DOHH2 (cell line): ENCODE results near the gene FNDC7.

Experiments
- H3F3A ChIP-seq: fragments of 200-600 bp; sonication (generic), shearing (Covaris generic); 2 replicates; pipeline ENCODE4 v1.6.0; 2016; ENCODE audit warnings: antibody characterized with exemption, mild to moderate bottlenecking; ENCODE audit not compliant: control insufficient read depth, insufficient read depth
- H3K27ac ChIP-seq: fragments of 200-600 bp; sonication (generic); 2 replicates; pipeline ENCODE4 v1.5.1; 2014; ENCODE audit warnings: low read depth, mild to moderate bottlenecking, low read length, moderate library complexity
- H3K27me3 ChIP-seq: fragments of 200-600 bp; sonication (generic); 2 replicates; pipeline ENCODE4 v1.6.1; 2014; ENCODE audit warnings: mild to moderate bottlenecking, low read length, mixed read lengths; ENCODE audit not compliant: control insufficient read depth
- H3K36me3 ChIP-seq: fragments of 200-600 bp; sonication (generic); 2 replicates; pipeline ENCODE4 v1.6.1; 2014; ENCODE audit warnings: mild to moderate bottlenecking, low read length, moderate library complexity, mixed read lengths; ENCODE audit not compliant: control insufficient read depth
- H3K4me1 ChIP-seq: fragments of 200-600 bp; sonication (generic); 2 replicates; pipeline ENCODE4 v1.6.1; 2014; ENCODE audit warnings: mild to moderate bottlenecking, low read length, mixed read lengths; ENCODE audit not compliant: control insufficient read depth
- H3K4me2 ChIP-seq: fragments of 200-600 bp; sonication (generic); 2 replicates; pipeline ENCODE4 v1.6.0; 2014; ENCODE audit warnings: mild to moderate bottlenecking, low read length, moderate library complexity
- H3K4me3 ChIP-seq: fragments of 200-600 bp; sonication (generic); 2 replicates; pipeline ENCODE4 v1.5.1; 2014; ENCODE audit warnings: mild to moderate bottlenecking, low read length, mixed read lengths
- H3K79me2 ChIP-seq: fragments of 200-600 bp; sonication (generic); 2 replicates; pipeline ENCODE4 v1.6.1; 2014; ENCODE audit warnings: mild to moderate bottlenecking, low read length, mixed read lengths; ENCODE audit not compliant: control insufficient read depth
- H3K9me2 ChIP-seq: fragments of 200-600 bp; sonication (generic); replicated peaks from 2 replicates; pipeline ENCODE4 v1.6.1; 2014; ENCODE audit warnings: mild to moderate bottlenecking, low read length, mixed read lengths; ENCODE audit not compliant: control insufficient read depth
- H3K9me3 ChIP-seq: fragments of 200-600 bp; sonication (generic); 2 replicates; pipeline ENCODE4 v1.6.1; 2014; ENCODE audit warnings: antibody characterized with exemption, low read length, mixed read lengths; ENCODE audit not compliant: control insufficient read depth, insufficient read depth
- H4K20me1 ChIP-seq: fragments of 200-600 bp; sonication (generic); 2 replicates; pipeline ENCODE4 v1.6.0; 2014; ENCODE audit warnings: low read depth, mild to moderate bottlenecking, antibody characterized with exemption, low read length, moderate library complexity; ENCODE audit not compliant: control insufficient read depth, insufficient read depth
- CTCF ChIP-seq: fragments of 200-600 bp; sonication (generic); IDR thresholded peaks from one replicate; pipeline ENCODE4 v1.5.1; 2014; ENCODE audit warnings: antibody characterized with exemption, mild to moderate bottlenecking, low read depth, low read length; ENCODE audit not compliant: poor library complexity, severe bottlenecking
- EZH2phosphoT487 ChIP-seq: fragments of 200-600 bp; sonication (generic); IDR thresholded peaks from 2 replicates; pipeline ENCODE4 v1.6.1; 2017; ENCODE audit warnings: borderline replicate concordance, mild to moderate bottlenecking, antibody characterized with exemption, low read length, moderate library complexity, mixed read lengths

The FNDC7 gene

GRCh38 chr1:108716437-108717230 is 3.9 kb downstream of the FNDC7 start:
- no peaks in the 10 kb centered on the region for H3K79me2 ChIP-seq
- H3K27ac ChIP-seq, result no peak overlapping the region
- no peaks in the 10 kb centered on the region for H3K36me3 ChIP-seq
- H3K4me3 ChIP-seq, result no peak overlapping the region
- H3K4me1 ChIP-seq, result no peaks in the 10 kb centered on the region
- H3K4me2 ChIP-seq, result no peak overlapping the region
- no peaks in the 10 kb centered on the region for H3K9me2 ChIP-seq
- H3F3A ChIP-seq, result no peaks in the 10 kb centered on the region; the same call in 1 of the 2 replicates
- peaks cover 12% of the 10 kb centered on the region; the same call in 1 of the 2 replicates for H3K27me3 ChIP-seq
- H3K9me3 ChIP-seq, result no peaks in the 10 kb centered on the region
- H4K20me1 ChIP-seq, result no peaks in the 10 kb centered on the region
- TF ChIP-seq CTCF, result no peak
- no peak for TF ChIP-seq EZH2phosphoT487

GRCh38 chr1:108717774-108718316 is 5.1 kb downstream of the FNDC7 start:
- Histone ChIP-seq H3K36me3 (no peaks in the 10 kb centered on the region), H3K9me2 (no peaks in the 10 kb centered on the region), H4K20me1 (no peaks in the 10 kb centered on the region), H3K9me3 (no peaks in the 10 kb centered on the region), H3K4me3 (no peak overlapping the region), H3K27ac (no peak overlapping the region), H3K4me2 (no peak overlapping the region), H3K4me1 (no peaks in the 10 kb centered on the region), H3K27me3 (peaks cover 12% of the 10 kb centered on the region), H3K79me2 (no peaks in the 10 kb centered on the region), H3F3A (no peaks in the 10 kb centered on the region; the same call in 1 of the 2 replicates)
- TF ChIP-seq EZH2phosphoT487, result no peak

- no peaks in the 10 kb centered on the region for H3K9me2 ChIP-seq
- no peak overlapping the region for H3K4me2 ChIP-seq
- H4K20me1 ChIP-seq, result no peaks in the 10 kb centered on the region
- no peak for TF ChIP-seq CTCF
- no peak for TF ChIP-seq EZH2phosphoT487
- H3K9me3 ChIP-seq, result no peaks in the 10 kb centered on the region
- no peaks in the 10 kb centered on the region for H3K4me1 ChIP-seq
- H3K4me3 ChIP-seq, result no peak overlapping the region
- H3K36me3 ChIP-seq, result no peaks in the 10 kb centered on the region
- no peak overlapping the region for H3K27ac ChIP-seq
- peaks cover 12% of the 10 kb centered on the region for H3K27me3 ChIP-seq
- no peaks in the 10 kb centered on the region for H3F3A ChIP-seq
- H3K79me2 ChIP-seq, result no peaks in the 10 kb centered on the region
Measured at GRCh38 chr1:108718927-108719655, 6.4 kb downstream of the FNDC7 start.
